ENCODE results near the gene CDK5RAP3. TPM values are rescaled to one million over a fixed set of nuclear protein-coding genes. Genes with fewer than 3 reads are reported as not detected.

The CDK5RAP3 gene
- polyA plus RNA-seq, 2 of the 4 experiments (the other 2 are of a cell fraction), result 124 to 165 TPM

- TF ChIP-seq RCOR1 (IDR thresholded peaks at IDR 0.05; ENCODE audit: low read depth, low read length), result no peak
- TF ChIP-seq ELK1 (IDR thresholded peaks at IDR 0.05; ENCODE audit: low read depth, low read length), result no peak
- TF ChIP-seq BCL3 (IDR thresholded peaks at IDR 0.05), result no peak
- no peak for TF ChIP-seq CBX8 (IDR thresholded peaks at IDR 0.05)
- TF ChIP-seq FOXS1 (CRISPR knock-in tag; IDR thresholded peaks at IDR 0.05), result no peak
- no peak for TF ChIP-seq PBX3 (IDR thresholded peaks at IDR 0.05)
- no peak for TF ChIP-seq PHF8 (IDR thresholded peaks at IDR 0.05; ENCODE audit: borderline replicate concordance, low read depth)
- no peak for TF ChIP-seq CHD4 (IDR thresholded peaks at IDR 0.05; ENCODE audit: borderline replicate concordance)
- DNase-seq (ENCODE audit: low read depth in 1 of 2, low spot score in 1 of 2) (no peak), FAIRE-seq (no peak), ATAC-seq (no peak)
- POLR2A ChIA-PET, result interaction anchor here (1.4 kb wide), 1 partner anchor 43 kb away, joined by 5 read pairs; the partner anchor contains the start of gene CDK5RAP3
- WGBS (ENCODE audit: missing lambda C conversion rate), result 85% methylated on average over 6 of the region's 6 CpGs
- Histone ChIP-seq H3K4me1 (0 out of 3 replicates have a peak, but pooled peaks cover 3% of the 10 kb centered on the region), H3K27ac (no peak overlapping the region), H3K4me3 (no peak overlapping the region), H3K9me3 (no peaks in the 10 kb centered on the region), H3K4me2 (no peak overlapping the region)
- CTCF ChIA-PET, result interaction anchor here (0.5 to 18.5 kb wide), 10 partner anchors 10 to 622 kb away, joined by 3 to 766 read pairs (median 50); partner anchors contain the start of genes CDK5RAP3, PNPO, PRR15L and SCRN2
Measured at GRCh38 chr17:48013876-48014594, 43.1 kb downstream of the CDK5RAP3 start.

DNA sequence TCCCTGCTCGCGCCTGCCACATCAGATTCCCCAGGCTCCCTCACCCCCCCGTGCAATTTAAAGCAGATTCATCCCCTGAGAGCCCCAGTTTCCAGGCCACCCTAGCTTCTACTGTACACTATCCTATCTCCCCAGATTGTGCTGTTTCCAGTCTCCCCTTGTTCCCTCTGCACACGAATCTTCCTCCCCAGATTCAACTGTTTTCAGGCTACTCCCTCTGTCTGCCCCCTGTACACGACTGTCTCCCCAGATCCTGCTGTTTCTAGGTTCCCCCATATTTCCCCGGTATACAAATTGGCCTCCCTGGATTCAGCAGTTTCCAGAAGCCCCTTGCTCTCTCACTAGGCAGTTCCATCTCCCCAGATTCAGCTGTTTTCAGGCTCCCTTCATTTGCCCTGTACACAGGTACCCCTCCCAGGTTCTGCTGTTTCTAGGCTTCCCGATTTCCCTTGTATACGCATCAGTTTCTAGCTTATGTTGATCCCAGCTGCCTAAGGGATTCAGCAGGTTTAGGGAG is 43.7 kb downstream of the CDK5RAP3 start:
- FAIRE-seq, result no peak
- no peak for ATAC-seq
- DNase-seq (ENCODE audit: low read depth in 1 of 2, low spot score in 1 of 2), result no peak
- ChIA-PET POLR2A (no interaction called here), CTCF (interaction anchor here (0.8 to 18.5 kb wide), 10 partner anchors 9 to 622 kb away, joined by 3 to 766 read pairs (median 50); partner anchors contain the start of genes CDK5RAP3, PNPO, PRR15L and SCRN2)
- Histone ChIP-seq H3K4me3 (no peak overlapping the region), H3K27ac (no peak overlapping the region), H3K4me1 (0 out of 3 replicates have a peak, but pooled peaks cover 3% of the 10 kb centered on the region), H3K4me2 (no peak overlapping the region), H3K9me3 (no peaks in the 10 kb centered on the region)
- TF ChIP-seq BCL3 (IDR thresholded peaks at IDR 0.05), result no peak
- TF ChIP-seq SMC3 (IDR thresholded peaks at IDR 0.05), result no peak
- no peak for TF ChIP-seq NPAS2 (CRISPR knock-in tag; IDR thresholded peaks at IDR 0.05; ENCODE audit: borderline replicate concordance)
- TF ChIP-seq, protein P1, sequence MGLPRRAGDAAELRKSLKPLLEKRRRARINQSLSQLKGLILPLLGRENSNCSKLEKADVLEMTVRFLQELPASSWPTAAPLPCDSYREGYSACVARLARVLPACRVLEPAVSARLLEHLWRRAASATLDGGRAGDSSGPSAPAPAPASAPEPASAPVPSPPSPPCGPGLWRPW (IDR thresholded peaks at IDR 0.05), result no peak
- TF ChIP-seq RCOR1 (IDR thresholded peaks at IDR 0.05; ENCODE audit: low read depth, low read length), result no peak
- TF ChIP-seq NR3C1 (IDR thresholded peaks at IDR 0.05), result no peak
- no peak for TF ChIP-seq EP300 (IDR thresholded peaks at IDR 0.05)
- TF ChIP-seq ZFP36 (IDR thresholded peaks at IDR 0.05; ENCODE audit: borderline replicate concordance, partially characterized antibody), result no peak
- TF ChIP-seq, protein P2, sequence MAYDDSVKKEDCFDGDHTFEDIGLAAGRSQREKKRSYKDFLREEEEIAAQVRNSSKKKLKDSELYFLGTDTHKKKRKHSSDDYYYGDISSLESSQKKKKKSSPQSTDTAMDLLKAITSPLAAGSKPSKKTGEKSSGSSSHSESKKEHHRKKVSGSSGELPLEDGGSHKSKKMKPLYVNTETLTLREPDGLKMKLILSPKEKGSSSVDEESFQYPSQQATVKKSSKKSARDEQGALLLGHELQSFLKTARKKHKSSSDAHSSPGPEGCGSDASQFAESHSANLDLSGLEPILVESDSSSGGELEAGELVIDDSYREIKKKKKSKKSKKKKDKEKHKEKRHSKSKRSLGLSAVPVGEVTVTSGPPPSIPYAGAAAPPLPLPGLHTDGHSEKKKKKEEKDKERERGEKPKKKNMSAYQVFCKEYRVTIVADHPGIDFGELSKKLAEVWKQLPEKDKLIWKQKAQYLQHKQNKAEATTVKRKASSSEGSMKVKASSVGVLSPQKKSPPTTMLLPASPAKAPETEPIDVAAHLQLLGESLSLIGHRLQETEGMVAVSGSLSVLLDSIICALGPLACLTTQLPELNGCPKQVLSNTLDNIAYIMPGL (CRISPR knock-in tag; IDR thresholded peaks at IDR 0.05; ENCODE audit: borderline replicate concordance), result no peak
- TF ChIP-seq CBX2 (IDR thresholded peaks at IDR 0.05; ENCODE audit: borderline replicate concordance, low read depth), result no peak
- WGBS (ENCODE audit: missing lambda C conversion rate), result 73% methylated on average over 8 of the region's 8 CpGs
